ENCODE measurements around the gene ZBED4. TPM values are rescaled to one million over a fixed set of nuclear protein-coding genes. Genes with fewer than 3 reads are reported as not detected.

Gene ZBED4
- total RNA-seq, 2 donors from 2014 or later, result 10.4 to 11.2 TPM

DNA sequence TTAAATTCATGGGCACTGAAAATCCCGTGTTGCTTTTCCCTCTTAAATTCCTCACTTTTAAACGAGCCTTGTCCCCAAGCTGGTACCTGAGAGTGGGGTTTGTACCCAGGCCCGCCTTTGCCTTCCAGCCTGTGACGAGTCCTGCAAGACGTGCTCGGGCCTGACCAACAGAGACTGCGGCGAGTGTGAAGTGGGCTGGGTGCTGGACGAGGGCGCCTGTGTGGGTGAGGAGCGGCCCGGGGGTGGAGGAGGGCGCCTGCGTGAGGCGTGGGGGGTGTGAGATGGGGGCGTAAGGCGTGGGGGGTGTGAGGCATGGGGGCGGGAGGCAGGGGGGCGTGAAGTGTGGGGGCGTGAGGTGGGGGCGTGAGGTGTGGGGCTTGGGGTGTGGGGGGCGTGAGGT lies 68.8 kb downstream of the ZBED4 start:
- intact Hi-C loops (cut with DNase I), result no loop called here

DNA sequence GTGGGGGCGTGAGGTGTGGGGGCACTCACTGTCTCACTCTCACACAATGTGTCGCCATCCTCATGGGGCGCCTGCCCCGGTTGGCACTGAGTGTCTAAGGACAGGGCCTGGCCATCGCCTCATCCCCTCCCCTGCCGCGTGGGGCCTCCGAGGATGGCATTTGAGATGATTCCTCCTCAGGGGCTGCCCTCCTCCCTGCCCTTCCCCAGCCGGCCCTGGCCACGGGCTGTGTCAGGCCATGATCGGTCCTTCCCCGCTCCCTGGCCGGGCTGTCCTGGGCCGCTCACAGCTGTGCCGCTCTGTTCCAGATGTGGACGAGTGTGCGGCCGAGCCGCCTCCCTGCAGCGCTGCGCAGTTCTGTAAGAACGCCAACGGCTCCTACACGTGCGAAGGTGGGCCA lies 69.3 kb downstream of the ZBED4 start:
- no peak overlapping the region for H3K4me3 ChIP-seq
- intact Hi-C loops (cut with DNase I), result no loop called here
- H3K4me1 ChIP-seq (replicated peaks), result peaks cover 6% of the 10 kb centered on the region
- TF ChIP-seq POLR2A (IDR thresholded peaks at IDR 0.05) (no peak), POLR2AphosphoS5 (IDR thresholded peaks at IDR 0.05) (no peak)
- TF ChIP-seq, protein P1, sequence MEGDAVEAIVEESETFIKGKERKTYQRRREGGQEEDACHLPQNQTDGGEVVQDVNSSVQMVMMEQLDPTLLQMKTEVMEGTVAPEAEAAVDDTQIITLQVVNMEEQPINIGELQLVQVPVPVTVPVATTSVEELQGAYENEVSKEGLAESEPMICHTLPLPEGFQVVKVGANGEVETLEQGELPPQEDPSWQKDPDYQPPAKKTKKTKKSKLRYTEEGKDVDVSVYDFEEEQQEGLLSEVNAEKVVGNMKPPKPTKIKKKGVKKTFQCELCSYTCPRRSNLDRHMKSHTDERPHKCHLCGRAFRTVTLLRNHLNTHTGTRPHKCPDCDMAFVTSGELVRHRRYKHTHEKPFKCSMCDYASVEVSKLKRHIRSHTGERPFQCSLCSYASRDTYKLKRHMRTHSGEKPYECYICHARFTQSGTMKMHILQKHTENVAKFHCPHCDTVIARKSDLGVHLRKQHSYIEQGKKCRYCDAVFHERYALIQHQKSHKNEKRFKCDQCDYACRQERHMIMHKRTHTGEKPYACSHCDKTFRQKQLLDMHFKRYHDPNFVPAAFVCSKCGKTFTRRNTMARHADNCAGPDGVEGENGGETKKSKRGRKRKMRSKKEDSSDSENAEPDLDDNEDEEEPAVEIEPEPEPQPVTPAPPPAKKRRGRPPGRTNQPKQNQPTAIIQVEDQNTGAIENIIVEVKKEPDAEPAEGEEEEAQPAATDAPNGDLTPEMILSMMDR (IDR thresholded peaks at IDR 0.05), result no peak
- WGBS, result 59% methylated on average over 21 of the region's 25 CpGs
- H3K36me3 ChIP-seq, result no peaks in the 10 kb centered on the region
- H3K27me3 ChIP-seq (replicated peaks; ENCODE audit: insufficient read depth), result no peaks in the 10 kb centered on the region
- no peak for DNase-seq (ENCODE audit: low spot score)
- H3K27ac ChIP-seq, result no peak overlapping the region
- no peaks in the 10 kb centered on the region for H3K9me3 ChIP-seq

More for the DNA sequence above, 68.8 kb downstream of the ZBED4 start:
- no peaks in the 10 kb centered on the region for H3K36me3 ChIP-seq
- DNase-seq (ENCODE audit: low spot score), result no peak
- H3K27ac ChIP-seq, result no peak overlapping the region
- WGBS, result 62% methylated on average over 14 of the region's 22 CpGs
- no peak overlapping the region for H3K4me3 ChIP-seq
- TF ChIP-seq, protein P1 (IDR thresholded peaks at IDR 0.05), result no peak
- TF ChIP-seq POLR2AphosphoS5 (IDR thresholded peaks at IDR 0.05) (no peak), POLR2A (IDR thresholded peaks at IDR 0.05) (no peak)
- H3K9me3 ChIP-seq, result no peaks in the 10 kb centered on the region
- peaks cover 6% of the 10 kb centered on the region for H3K4me1 ChIP-seq (replicated peaks)
- H3K27me3 ChIP-seq (replicated peaks; ENCODE audit: insufficient read depth), result no peaks in the 10 kb centered on the region

DNA sequence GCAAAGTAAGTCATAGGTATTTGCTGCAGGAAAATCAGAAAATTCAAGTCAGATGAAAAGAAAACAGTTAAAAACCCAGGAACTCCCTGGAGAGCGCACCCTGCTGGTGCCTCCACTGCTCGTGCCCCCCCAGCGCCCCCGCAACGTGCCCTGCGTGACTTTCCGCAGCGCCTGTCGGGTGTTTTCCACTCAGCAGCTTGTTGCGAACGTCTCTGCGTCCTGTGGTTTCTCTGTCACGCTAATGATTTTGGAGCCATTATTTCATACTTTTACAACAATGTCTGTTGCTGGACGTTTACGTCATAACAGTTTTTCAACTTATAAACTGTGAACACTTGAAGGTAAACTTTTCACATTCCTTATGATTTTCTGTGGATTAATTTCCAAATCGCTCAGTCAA lies 69.8 kb downstream of the ZBED4 start:
- 71% methylated on average over 16 of the region's 16 CpGs for WGBS
- H3K4me1 ChIP-seq (replicated peaks), result peaks cover 6% of the 10 kb centered on the region
- DNase-seq (ENCODE audit: low spot score), result no peak
- no peak overlapping the region for H3K27ac ChIP-seq
- H3K36me3 ChIP-seq, result no peaks in the 10 kb centered on the region
- TF ChIP-seq POLR2A (IDR thresholded peaks at IDR 0.05) (no peak), POLR2AphosphoS5 (IDR thresholded peaks at IDR 0.05) (no peak)
- TF ChIP-seq, protein P1 (IDR thresholded peaks at IDR 0.05), result peak in 1 of 4 experiments; percentile 11
- H3K9me3 ChIP-seq, result no peaks in the 10 kb centered on the region
- no peaks in the 10 kb centered on the region for H3K27me3 ChIP-seq (replicated peaks; ENCODE audit: insufficient read depth)
- intact Hi-C loops (cut with DNase I), result no loop called here
- no peak overlapping the region for H3K4me3 ChIP-seq

DNA sequence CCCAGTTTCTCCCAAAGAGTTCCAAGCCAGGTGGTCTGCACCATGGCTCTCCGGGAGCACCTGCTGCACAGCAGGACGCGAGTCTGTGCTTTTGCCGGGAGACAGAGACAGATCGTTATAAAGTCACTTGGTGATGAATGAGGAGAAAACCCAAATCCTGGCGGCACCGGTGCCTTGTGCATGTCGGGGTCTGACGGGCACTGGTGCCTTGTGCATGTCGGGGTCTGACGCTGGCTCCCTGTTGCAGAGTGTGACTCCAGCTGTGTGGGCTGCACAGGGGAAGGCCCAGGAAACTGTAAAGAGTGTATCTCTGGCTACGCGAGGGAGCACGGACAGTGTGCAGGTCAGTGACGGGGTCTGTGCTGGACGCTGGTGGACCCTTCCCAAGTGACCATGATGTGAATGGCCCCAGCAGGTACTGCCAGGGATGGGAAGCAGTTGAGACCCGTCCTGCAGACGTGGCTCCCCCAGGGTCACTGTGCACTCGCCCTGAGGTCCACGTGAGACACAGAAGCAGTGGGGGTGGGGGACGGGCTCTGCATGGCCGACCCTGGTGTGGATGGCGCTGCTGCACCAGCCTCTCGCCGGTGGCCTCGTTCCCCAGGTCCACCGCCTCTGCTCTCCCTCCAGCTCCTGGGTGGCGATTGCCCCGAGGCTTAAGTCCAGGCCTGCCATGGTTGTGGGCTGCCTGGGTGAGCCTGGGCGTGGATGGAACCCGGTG lies 70.6 kb downstream of the ZBED4 start:
- 93% methylated on average over 31 of the region's 31 CpGs for WGBS
- no peaks in the 10 kb centered on the region for H3K36me3 ChIP-seq
- intact Hi-C loops (cut with DNase I), result no loop called here
- no peaks in the 10 kb centered on the region for H3K27me3 ChIP-seq (replicated peaks; ENCODE audit: insufficient read depth)
- no peak overlapping the region for H3K27ac ChIP-seq
- H3K4me1 ChIP-seq (replicated peaks), result peaks cover 3% of the 10 kb centered on the region
- no peak for DNase-seq (ENCODE audit: low spot score)
- no peaks in the 10 kb centered on the region for H3K9me3 ChIP-seq
- no peak overlapping the region for H3K4me3 ChIP-seq
- TF ChIP-seq, protein P1 (IDR thresholded peaks at IDR 0.05), result no peak
- no peak for TF ChIP-seq POLR2AphosphoS5 (IDR thresholded peaks at IDR 0.05)
- no peak for TF ChIP-seq POLR2A (IDR thresholded peaks at IDR 0.05)
